HepG2 (cell line): ENCODE measurements around the gene MATK. TPM values are rescaled to one million over a fixed set of nuclear protein-coding genes. Genes with fewer than 3 reads are reported as not detected.
A peak's percentile ranks its signal among the peaks of the same experiment; 100 is the strongest.

Experiments
- ARNT2 ChIP-seq: sonication (generic); formaldehyde crosslinking; IDR thresholded peaks from 2 replicates; pipeline ENCODE4 v1.8.0; 2022; ENCODE audit warnings: mild to moderate bottlenecking, low read depth, missing genetic modification reagents, moderate library complexity
- BCLAF1 ChIP-seq: fragments of 450-650 bp; IDR thresholded peaks from 2 replicates; pipeline ENCODE4 v1.6.1; 2017; ENCODE audit warnings: mild to moderate bottlenecking
- ETS1 ChIP-seq: sonication (generic); formaldehyde crosslinking; IDR thresholded peaks from 2 replicates; pipeline ENCODE4 v1.4.0; 2020; ENCODE audit warnings: missing genetic modification reagents
- FOSL1 ChIP-seq: sonication (generic); formaldehyde crosslinking; IDR thresholded peaks from 2 replicates; pipeline ENCODE4 v1.9.0; 2021; ENCODE audit warnings: missing genetic modification reagents, borderline replicate concordance
- MLLT10 ChIP-seq: sonication (generic); formaldehyde crosslinking; IDR thresholded peaks from 2 replicates; pipeline ENCODE4 v1.4.0; 2020; ENCODE audit warnings: missing genetic modification reagents
- NFKB2 ChIP-seq: sonication (generic); formaldehyde crosslinking; IDR thresholded peaks from 2 replicates; pipeline ENCODE4 v1.4.0; 2020; ENCODE audit warnings: missing genetic modification reagents, borderline replicate concordance
- PRMT3 ChIP-seq: sonication (generic); formaldehyde crosslinking; IDR thresholded peaks from 2 replicates; pipeline ENCODE4 v1.8.1; 2022; ENCODE audit warnings: low read depth, mild to moderate bottlenecking, moderate library complexity, missing genetic modification reagents, borderline replicate concordance
- TBP ChIP-seq: sonication (generic); formaldehyde crosslinking; IDR thresholded peaks from 2 replicates; pipeline ENCODE4 v1.5.0; 2020; ENCODE audit warnings: missing genetic modification reagents
- TEAD2 ChIP-seq: sonication (generic); formaldehyde crosslinking; IDR thresholded peaks from 2 replicates; pipeline ENCODE4 v1.9.0; 2021; ENCODE audit warnings: missing genetic modification reagents
- ZNF253 ChIP-seq: sonication (generic); formaldehyde crosslinking; IDR thresholded peaks from 2 replicates; pipeline ENCODE4 v1.8.0; 2022; ENCODE audit warnings: mild to moderate bottlenecking, missing genetic modification reagents, borderline replicate concordance
- ZNF343 ChIP-seq: sonication (generic); formaldehyde crosslinking; IDR thresholded peaks from 2 replicates; pipeline ENCODE4 v1.4.0; 2020; ENCODE audit warnings: mild to moderate bottlenecking, missing genetic modification reagents
- ZNF362 ChIP-seq: sonication (generic); formaldehyde crosslinking; IDR thresholded peaks from 2 replicates; pipeline ENCODE4 v1.4.0; 2020; ENCODE audit warnings: missing genetic modification reagents, mild to moderate bottlenecking, borderline replicate concordance
- ZNF451 ChIP-seq: sonication (generic); formaldehyde crosslinking; IDR thresholded peaks from 2 replicates; pipeline ENCODE4 v1.5.0; 2020; ENCODE audit warnings: mild to moderate bottlenecking, missing genetic modification reagents
- ZNF512 ChIP-seq: sonication (generic); formaldehyde crosslinking; IDR thresholded peaks from 2 replicates; pipeline ENCODE4 v1.4.0; 2020; ENCODE audit warnings: mild to moderate bottlenecking, missing genetic modification reagents
- ZNF644 ChIP-seq: IDR thresholded peaks from 2 replicates; pipeline ENCODE4 v1.6.1; 2016; ENCODE audit warnings: low read depth
- ZNF709 ChIP-seq: sonication (generic); formaldehyde crosslinking; IDR thresholded peaks from 2 replicates; pipeline ENCODE4 v1.5.0; 2020; ENCODE audit warnings: mild to moderate bottlenecking, missing genetic modification reagents
- ZNF782 ChIP-seq: sonication (generic); formaldehyde crosslinking; IDR thresholded peaks from 2 replicates; pipeline ENCODE4 v1.4.0; 2020; ENCODE audit warnings: missing genetic modification reagents, mild to moderate bottlenecking, borderline replicate concordance
- ZSCAN9 ChIP-seq: IDR thresholded peaks from 2 replicates; pipeline ENCODE4 v1.6.1; 2016; ENCODE audit warnings: borderline replicate concordance
- polyA plus RNA-seq, 8 experiments: library from polyadenylated mRNA; depleted of rRNA in 3 of 8; stranded (reverse) in 7 of 8; unstranded in 1 of 8; fragments of >200 nt; fragmentation: Illumina TruSeq in 4 of 8; extraction: Trizol in 4 of 8; gene quantifications; 2 replicates each; pipeline versions ENCODE4 v1.2.1 to v1.2.3, GENCODE V29; 2011 to 2016; ENCODE audit warnings: low read depth in 4 of 8, missing spikeins in 1 of 8, mixed read lengths in 1 of 8; ENCODE audit not compliant: insufficient read depth in 1 of 8
- total RNA-seq, 5 experiments: library from RNA; depleted of rRNA; stranded (reverse); fragments of >200 nt; fragmentation: Illumina TruSeq; extraction: Trizol; gene quantifications; 2 replicates each; pipeline ENCODE4 v1.2.3, GENCODE V29; 2016; ENCODE audit warnings: low read depth in 1 of 5
- TF ChIP-seq, protein P1 (sequence below): sonication (generic); formaldehyde crosslinking; IDR thresholded peaks from 2 replicates; pipeline ENCODE4 v1.9.0; 2021; ENCODE audit warnings: missing genetic modification reagents, mild to moderate bottlenecking, borderline replicate concordance
- TF ChIP-seq, protein P2 (sequence below): sonication (generic); formaldehyde crosslinking; conservative IDR thresholded peaks from 2 replicates; pipeline ENCODE4 v1.4.0; 2020; ENCODE audit warnings: missing genetic modification reagents

The MATK gene
- total and polyA plus RNA-seq, 2 of the 13 experiments (the other 11 are each of a cell fraction or from before 2014, with no cell fraction given): 0.09 TPM; not detected in 1

GRCh38 chr19:3821857-3822364 is 35.7 kb upstream of the MATK start (continued):
- no peak for TF ChIP-seq ZNF709
- no peak for TF ChIP-seq ZNF782 (CRISPR knock-in tag)
- no peak for TF ChIP-seq ZSCAN9
- TF ChIP-seq, protein P1, sequence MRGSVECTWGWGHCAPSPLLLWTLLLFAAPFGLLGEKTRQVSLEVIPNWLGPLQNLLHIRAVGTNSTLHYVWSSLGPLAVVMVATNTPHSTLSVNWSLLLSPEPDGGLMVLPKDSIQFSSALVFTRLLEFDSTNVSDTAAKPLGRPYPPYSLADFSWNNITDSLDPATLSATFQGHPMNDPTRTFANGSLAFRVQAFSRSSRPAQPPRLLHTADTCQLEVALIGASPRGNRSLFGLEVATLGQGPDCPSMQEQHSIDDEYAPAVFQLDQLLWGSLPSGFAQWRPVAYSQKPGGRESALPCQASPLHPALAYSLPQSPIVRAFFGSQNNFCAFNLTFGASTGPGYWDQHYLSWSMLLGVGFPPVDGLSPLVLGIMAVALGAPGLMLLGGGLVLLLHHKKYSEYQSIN (CRISPR knock-in tag): no peak
- no peak for TF ChIP-seq ZNF451 (CRISPR knock-in tag)
- no peak for TF ChIP-seq ZNF644 (CRISPR knock-in tag)
- TF ChIP-seq TBP (CRISPR knock-in tag): no peak
- no peak for TF ChIP-seq ZNF343 (CRISPR knock-in tag)
- TF ChIP-seq, protein P2, sequence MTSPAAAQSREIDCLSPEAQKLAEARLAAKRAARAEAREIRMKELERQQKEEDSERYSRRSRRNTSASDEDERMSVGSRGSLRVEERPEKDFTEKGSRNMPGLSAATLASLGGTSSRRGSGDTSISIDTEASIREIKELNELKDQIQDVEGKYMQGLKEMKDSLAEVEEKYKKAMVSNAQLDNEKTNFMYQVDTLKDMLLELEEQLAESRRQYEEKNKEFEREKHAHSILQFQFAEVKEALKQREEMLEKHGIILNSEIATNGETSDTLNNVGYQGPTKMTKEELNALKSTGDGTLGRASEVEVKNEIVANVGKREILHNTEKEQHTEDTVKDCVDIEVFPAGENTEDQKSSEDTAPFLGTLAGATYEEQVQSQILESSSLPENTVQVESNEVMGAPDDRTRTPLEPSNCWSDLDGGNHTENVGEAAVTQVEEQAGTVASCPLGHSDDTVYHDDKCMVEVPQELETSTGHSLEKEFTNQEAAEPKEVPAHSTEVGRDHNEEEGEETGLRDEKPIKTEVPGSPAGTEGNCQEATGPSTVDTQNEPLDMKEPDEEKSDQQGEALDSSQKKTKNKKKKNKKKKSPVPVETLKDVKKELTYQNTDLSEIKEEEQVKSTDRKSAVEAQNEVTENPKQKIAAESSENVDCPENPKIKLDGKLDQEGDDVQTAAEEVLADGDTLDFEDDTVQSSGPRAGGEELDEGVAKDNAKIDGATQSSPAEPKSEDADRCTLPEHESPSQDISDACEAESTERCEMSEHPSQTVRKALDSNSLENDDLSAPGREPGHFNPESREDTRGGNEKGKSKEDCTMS (CRISPR knock-in tag): no peak
- 0 out of 2 replicates have a peak, but pooled peaks have one; percentile 50 for TF ChIP-seq ARNT2
- TF ChIP-seq PRMT3 (CRISPR knock-in tag): no peak
- no peak for TF ChIP-seq ZNF253 (CRISPR knock-in tag)
- TF ChIP-seq TEAD2: no peak
- no peak for TF ChIP-seq BCLAF1
- TF ChIP-seq ZNF512 (CRISPR knock-in tag): no peak
- no peak for TF ChIP-seq ZNF362 (CRISPR knock-in tag)
- no peak for TF ChIP-seq FOSL1 (CRISPR knock-in tag)
- TF ChIP-seq NFKB2 (CRISPR knock-in tag): peak; percentile 39; the same call in 1 of the 2 replicates
- TF ChIP-seq ETS1 (CRISPR knock-in tag): no peak
- TF ChIP-seq MLLT10 (CRISPR knock-in tag): no peak
